A549 (cell line): ENCODE data around the gene STARD13. TPM values are rescaled to one million over a fixed set of nuclear protein-coding genes. Genes with fewer than 3 reads are reported as not detected.
A peak's percentile ranks its signal among the peaks of the same experiment; 100 is the strongest.

Experiments
- ATAC-seq, 2 experiments: fragments of 200-7000 bp in 1 of 2; fragments of >200 bp in 1 of 2; cut with Nextera tagmentation in 1 of 2; cut with Tn5 transposase in 1 of 2; 3 replicates each; pipeline versions ENCODE4 v1.8.0 to v1.9.1; 2018 to 2020; ENCODE audit warnings: mild to moderate bottlenecking in 1 of 2, moderate library complexity in 1 of 2
- CTCF ChIA-PET: fragments of 300-600 bp; sonication (Branson Sonifier 250); formaldehyde crosslinking; extraction: SDS; loops from one replicate; lab custom pipeline; 2021; ENCODE audit warnings: antibody characterized with exemption, inconsistent platforms; lab: Yijun Ruan, JAX
- POLR2A ChIA-PET: fragments of 350-600 bp; formaldehyde crosslinking; extraction: SDS; loops from one replicate; lab custom pipeline; 2021; ENCODE audit warnings: antibody characterized with exemption, inconsistent platforms; lab: Yijun Ruan, JAX
- DNase-seq, 2 experiments: peaks; one replicate each; pipeline versions ENCODE4 v3.0.0 to v3.0.0-alpha.2; 2011 to 2016; ENCODE audit warnings: low read depth in 1 of 2, low spot score in 1 of 2
- FAIRE-seq: peaks from 2 replicates; lab custom pipeline; 2011; peaks lifted over from hg19 to GRCh38; lab: Jason Lieb, UNC
- H3K27ac ChIP-seq, 2 experiments: fragments of >200 bp; sonication (Bioruptor Twin); formaldehyde crosslinking; 3 replicates each; pipeline ENCODE4 v1.5.1; 2016 to 2017
- H3K4me1 ChIP-seq: fragments of >200 bp; sonication (Bioruptor Twin); formaldehyde crosslinking; 3 replicates; pipeline ENCODE4 v1.6.1; 2016
- H3K4me2 ChIP-seq: fragments of >200 bp; sonication (Bioruptor Twin); formaldehyde crosslinking; 3 replicates; pipeline ENCODE4 v1.6.1; 2016
- H3K4me3 ChIP-seq: fragments of >200 bp; sonication (Bioruptor Twin); formaldehyde crosslinking; 3 replicates; pipeline ENCODE4 v1.5.1; 2016
- H3K9me3 ChIP-seq: fragments of >200 bp; sonication (Bioruptor Twin); formaldehyde crosslinking; 3 replicates; pipeline ENCODE4 v1.6.1; 2016
- BHLHE40 ChIP-seq: IDR thresholded peaks from 2 replicates; pipeline ENCODE4 v1.6.1; 2012; ENCODE audit warnings: low read depth, low read length, inconsistent platforms
- CBX8 ChIP-seq: fragments of 200-600 bp; sonication (generic); IDR thresholded peaks from 2 replicates; pipeline ENCODE4 v1.6.1; 2016
- CEBPB ChIP-seq, 2 experiments: fragments of >200 bp in 1 of 2; sonication (Bioruptor Twin) in 1 of 2; formaldehyde crosslinking in 1 of 2; IDR thresholded peaks; 2 replicates each; pipeline ENCODE4 v1.6.1; 2012 to 2016
- CHD2 ChIP-seq: fragments of 150-350 bp; IDR thresholded peaks from 2 replicates; pipeline ENCODE4 v1.6.1; 2014; ENCODE audit warnings: low read length; ENCODE audit not compliant: partially characterized antibody
- CTCF ChIP-seq: fragments of >200 bp; sonication (Bioruptor Twin); formaldehyde crosslinking; IDR thresholded peaks from 3 replicates; pipeline ENCODE4 v1.5.1; 2016
- EHMT2 ChIP-seq: fragments of 200-600 bp; sonication (generic); IDR thresholded peaks from 2 replicates; pipeline ENCODE4 v1.6.1; 2016; ENCODE audit warnings: antibody characterized with exemption, low read depth, mild to moderate bottlenecking, moderate library complexity
- ELK1 ChIP-seq: fragments of 150-350 bp; IDR thresholded peaks from 2 replicates; pipeline ENCODE4 v1.6.1; 2014; ENCODE audit warnings: low read depth, mild to moderate bottlenecking, low read length
- FOSB ChIP-seq: fragments of 250-450 bp; sonication (Bioruptor Pico); IDR thresholded peaks from 2 replicates; pipeline ENCODE4 v1.5.0; 2020; ENCODE audit warnings: mild to moderate bottlenecking, moderate library complexity
- FOSL2 ChIP-seq, 2 experiments: fragments of 450-650 bp in 1 of 2; fragments of >200 bp in 1 of 2; sonication (Bioruptor Twin) in 1 of 2; formaldehyde crosslinking; IDR thresholded peaks; 2 replicates each; pipeline versions ENCODE4 v1.5.0 to v1.6.1; 2016 to 2020; ENCODE audit warnings: mild to moderate bottlenecking in 1 of 2, moderate library complexity in 1 of 2
- GATA3 ChIP-seq: IDR thresholded peaks from 2 replicates; pipeline ENCODE4 v1.6.1; 2012; ENCODE audit warnings: borderline replicate concordance
- HDAC2 ChIP-seq: fragments of 200-600 bp; sonication (generic); IDR thresholded peaks from 2 replicates; pipeline ENCODE4 v1.6.1; 2016
- HEYL ChIP-seq: fragments of 250-450 bp; sonication (Bioruptor Pico); IDR thresholded peaks from 2 replicates; pipeline ENCODE4 v1.8.0; 2021; ENCODE audit warnings: mild to moderate bottlenecking, moderate library complexity
- KDM1A ChIP-seq: fragments of 200-600 bp; sonication (generic); IDR thresholded peaks from 2 replicates; pipeline ENCODE4 v1.6.1; 2016; ENCODE audit warnings: low read depth, mild to moderate bottlenecking
- KDM5A ChIP-seq: fragments of 200-600 bp; sonication (generic); IDR thresholded peaks from 2 replicates; pipeline ENCODE4 v1.6.1; 2016; ENCODE audit warnings: antibody characterized with exemption, mild to moderate bottlenecking
- NFE2L2 ChIP-seq: fragments of 150-350 bp; conservative IDR thresholded peaks from 2 replicates; pipeline ENCODE4 v1.6.1; 2014; ENCODE audit warnings: low read length
- NPAS2 ChIP-seq: fragments of 250-450 bp; sonication (Bioruptor Pico); IDR thresholded peaks from 2 replicates; pipeline ENCODE4 v1.8.0; 2022; ENCODE audit warnings: mild to moderate bottlenecking, moderate library complexity, borderline replicate concordance
- PBX3 ChIP-seq: IDR thresholded peaks from 2 replicates; pipeline ENCODE4 v1.6.1; 2012
- PHF8 ChIP-seq: fragments of 200-600 bp; sonication (generic); IDR thresholded peaks from 2 replicates; pipeline ENCODE4 v1.6.1; 2016; ENCODE audit warnings: low read depth, mild to moderate bottlenecking, antibody characterized with exemption, moderate library complexity, borderline replicate concordance
- POLR2AphosphoS2 ChIP-seq: conservative IDR thresholded peaks from 2 replicates; pipeline ENCODE4 v1.6.1; 2012; ENCODE audit warnings: low read length, improper control_type of control experiment, inconsistent platforms
- RARB ChIP-seq: fragments of 250-450 bp; sonication (Bioruptor Pico); IDR thresholded peaks from 2 replicates; pipeline ENCODE4 v1.8.0; 2021; ENCODE audit warnings: mild to moderate bottlenecking, moderate library complexity
- RCOR1 ChIP-seq: fragments of 150-350 bp; IDR thresholded peaks from 2 replicates; pipeline ENCODE4 v1.6.1; 2014; ENCODE audit warnings: antibody characterized with exemption, low read length, low read depth
- SREBF2 ChIP-seq: fragments of 450-650 bp; IDR thresholded peaks from 2 replicates; pipeline ENCODE4 v1.6.1; 2014; ENCODE audit warnings: mild to moderate bottlenecking, moderate library complexity
- TFCP2L1 ChIP-seq: fragments of 250-450 bp; sonication (Bioruptor Pico); IDR thresholded peaks from 2 replicates; pipeline ENCODE4 v1.5.0; 2021; ENCODE audit warnings: mild to moderate bottlenecking
- TP53 ChIP-seq: fragments of 250-450 bp; sonication (Bioruptor Pico); IDR thresholded peaks from 2 replicates; pipeline ENCODE4 v1.5.0; 2021; ENCODE audit warnings: mild to moderate bottlenecking, moderate library complexity
- ZFP36 ChIP-seq: fragments of 450-650 bp; IDR thresholded peaks from 2 replicates; pipeline ENCODE4 v1.6.1; 2014; ENCODE audit warnings: borderline replicate concordance; ENCODE audit not compliant: partially characterized antibody
- ZNF302 ChIP-seq: fragments of 250-450 bp; sonication (Bioruptor Pico); IDR thresholded peaks from 2 replicates; pipeline ENCODE4 v1.9.0; 2021; ENCODE audit warnings: inconsistent platforms, mild to moderate bottlenecking, moderate library complexity
- WGBS: methylation state at CpG from one replicate; pipeline ENCODE4 v1.1.6; 2017; ENCODE audit errors: missing lambda C conversion rate; 5-methylcytosine and 5-hydroxymethylcytosine counted together
- polyA plus RNA-seq, 4 experiments: library from polyadenylated mRNA; depleted of rRNA in 3 of 4; stranded (reverse); fragments of >200 nt; fragmentation: RNase III in 1 of 4; extraction: RNeasy Plus Mini Kit Qiagen cat#74134 plus additional on column Dnase treatment in 1 of 4; gene quantifications; 2 replicates in 3 of 4; 3 replicates in 1 of 4; pipeline ENCODE4 v1.2.3, GENCODE V29; 2011 to 2017
- TF ChIP-seq, protein P1 (sequence below): IDR thresholded peaks from 2 replicates; pipeline ENCODE4 v1.6.1; 2012

The STARD13 gene
- polyA plus RNA-seq, 2 of the 4 experiments (the other 2 are of a cell fraction) = 2.4 to 2.8 TPM

GRCh38 chr13:33218020-33218419 lies 67.5 kb downstream of the STARD13 start:
- peaks cover 13% of the 10 kb centered on the region; the same call in 1 of the 3 replicates for H3K4me1 ChIP-seq
- ChIA-PET CTCF (interaction anchor here (1.0 kb wide), 1 partner anchor 10 kb away, joined by 6 read pairs; no protein-coding TSS in a partner anchor), POLR2A (interaction anchor here (1.4 kb wide), 1 partner anchor 325 kb away, joined by 3 read pairs; no protein-coding TSS in a partner anchor)
- H3K4me2 ChIP-seq = peak overlapping the region; percentile 40; the same call in 2 of the 3 replicates
- FAIRE-seq (no peak), ATAC-seq (peak in 1 of 2 experiments; percentile 79; a peak in 3 of 6 replicates), DNase-seq (peak; percentile 5 to 51)
- no peak overlapping the region for H3K4me3 ChIP-seq
- WGBS = 37% methylated on average over 4 of the region's 4 CpGs
- no peaks in the 10 kb centered on the region for H3K9me3 ChIP-seq
- H3K27ac ChIP-seq = peak overlapping the region in 1 of 2 experiments; percentile 7; a peak in 1 of 6 replicates
- TF ChIP-seq CEBPB (IDR thresholded peaks at IDR 0.05) = no peak
- TF ChIP-seq BHLHE40 = no peak
- no peak for TF ChIP-seq KDM1A
- no peak for TF ChIP-seq NFE2L2
- TF ChIP-seq KDM5A = no peak
- no peak for TF ChIP-seq PBX3
- TF ChIP-seq SREBF2 = no peak
- no peak for TF ChIP-seq CTCF
- no peak for TF ChIP-seq RARB (CRISPR knock-in tag)
- no peak for TF ChIP-seq GATA3
- no peak for TF ChIP-seq NPAS2
- no peak for TF ChIP-seq ELK1
- no peak for TF ChIP-seq TFCP2L1 (CRISPR knock-in tag)
- no peak for TF ChIP-seq HDAC2
- TF ChIP-seq POLR2AphosphoS2 = no peak
- TF ChIP-seq ZNF302 = no peak
- no peak for TF ChIP-seq ZFP36
- no peak for TF ChIP-seq FOSL2 (IDR thresholded peaks at IDR 0.05)
- no peak for TF ChIP-seq FOSL2 (CRISPR knock-in tag; IDR thresholded peaks at IDR 0.05)
- TF ChIP-seq CBX8 = no peak

GRCh38 chr13:33217256-33217655 lies 68.3 kb downstream of the STARD13 start:
- Histone ChIP-seq H3K4me2 (no peak overlapping the region), H3K4me1 (peaks cover 13% of the 10 kb centered on the region; the same call in 1 of the 3 replicates), H3K27ac (no peak overlapping the region), H3K9me3 (no peaks in the 10 kb centered on the region), H3K4me3 (no peak overlapping the region)
- POLR2A ChIA-PET = interaction anchor here (1.4 kb wide), 1 partner anchor 326 kb away, joined by 3 read pairs; no protein-coding TSS in a partner anchor
- FAIRE-seq = no peak
- DNase-seq = no peak
- TF ChIP-seq RARB (CRISPR knock-in tag) = no peak
- no peak for TF ChIP-seq FOSB (CRISPR knock-in tag)
- TF ChIP-seq, protein P1, sequence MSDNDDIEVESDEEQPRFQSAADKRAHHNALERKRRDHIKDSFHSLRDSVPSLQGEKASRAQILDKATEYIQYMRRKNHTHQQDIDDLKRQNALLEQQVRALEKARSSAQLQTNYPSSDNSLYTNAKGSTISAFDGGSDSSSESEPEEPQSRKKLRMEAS = no peak
- no peak for TF ChIP-seq CBX8
- TF ChIP-seq TP53 (CRISPR knock-in tag) = no peak
- TF ChIP-seq HEYL (CRISPR knock-in tag) = no peak
- TF ChIP-seq RCOR1 = no peak
- TF ChIP-seq CHD2 = no peak
- TF ChIP-seq EHMT2 = no peak
- no peak for TF ChIP-seq PHF8
- no peak for TF ChIP-seq PBX3
- no peak for TF ChIP-seq GATA3
- 100% methylated on average over 3 of the region's 3 CpGs for WGBS
- no peak for ATAC-seq
- CTCF ChIA-PET = interaction anchor here (1.0 kb wide), 1 partner anchor 11 kb away, joined by 6 read pairs; no protein-coding TSS in a partner anchor
